GM23338 (cell line): ENCODE results near the gene ZNF100. TPM values are rescaled to one million over a fixed set of nuclear protein-coding genes. Genes with fewer than 3 reads are reported as not detected.

Source experiments
- ATAC-seq: fragments of 200-7000 bp; cut with Tn5 transposase; 3 replicates; pipeline ENCODE4 v1.9.1; 2020
- DNase-seq: peaks from one replicate; pipeline ENCODE4 v3.0.0-alpha.2; 2015; ENCODE audit warnings: low spot score
- H2AFZ ChIP-seq: fragments of 200-600 bp; sonication (generic); 2 replicates; pipeline ENCODE4 v1.8.0; 2016; ENCODE audit warnings: antibody characterized with exemption, mild to moderate bottlenecking, moderate library complexity
- H3F3A ChIP-seq: fragments of 200-600 bp; sonication (generic); replicated peaks from 2 replicates; pipeline ENCODE4 v1.8.0; 2017; ENCODE audit warnings: antibody characterized with exemption, mixed run types, low read depth
- H3K27ac ChIP-seq: fragments of 200-600 bp; sonication (generic); 2 replicates; pipeline ENCODE4 v1.6.1; 2016; ENCODE audit warnings: low read depth
- H3K27me3 ChIP-seq: fragments of 200-600 bp; sonication (generic); 2 replicates; pipeline ENCODE4 v1.8.0; 2016; ENCODE audit warnings: mild to moderate bottlenecking, mixed run types, moderate library complexity; ENCODE audit not compliant: insufficient read depth
- H3K36me3 ChIP-seq: fragments of 200-600 bp; sonication (generic); 2 replicates; pipeline ENCODE4 v1.8.0; 2016; ENCODE audit warnings: mild to moderate bottlenecking; ENCODE audit not compliant: insufficient read depth
- H3K4me1 ChIP-seq: fragments of 200-600 bp; sonication (generic); 2 replicates; pipeline ENCODE4 v1.8.0; 2016; ENCODE audit warnings: mild to moderate bottlenecking, moderate library complexity; ENCODE audit not compliant: insufficient read depth
- H3K4me2 ChIP-seq: fragments of 200-600 bp; sonication (generic); 2 replicates; pipeline ENCODE4 v1.7.1; 2017; ENCODE audit warnings: mixed run types
- H3K4me3 ChIP-seq: fragments of 200-600 bp; sonication (generic); 2 replicates; pipeline ENCODE4 v1.6.1; 2016; ENCODE audit warnings: mixed run types
- H3K79me2 ChIP-seq: fragments of 200-600 bp; sonication (generic); replicated peaks from 2 replicates; pipeline ENCODE4 v1.8.0; 2017; ENCODE audit warnings: mild to moderate bottlenecking; ENCODE audit not compliant: insufficient read depth
- H3K9me2 ChIP-seq: fragments of 200-600 bp; sonication (generic); 2 replicates; pipeline ENCODE4 v1.8.0; 2017; ENCODE audit not compliant: insufficient read depth
- H4K20me1 ChIP-seq: fragments of 200-600 bp; sonication (generic); replicated peaks from 2 replicates; pipeline ENCODE4 v1.8.0; 2017; ENCODE audit warnings: mild to moderate bottlenecking; ENCODE audit not compliant: insufficient read depth
- H3K27ac Mint-ChIP-seq: 2 replicates; pipeline ENCODE4 v1.8.0; 2020; ENCODE audit warnings: inconsistent platforms, mild to moderate bottlenecking, moderate library complexity, mixed read lengths
- H3K27me3 Mint-ChIP-seq: 3 replicates; pipeline ENCODE4 v1.8.0; 2022; ENCODE audit warnings: low read depth, mild to moderate bottlenecking, moderate library complexity, mixed read lengths, inconsistent platforms; ENCODE audit not compliant: insufficient read depth, poor library complexity
- H3K36me3 Mint-ChIP-seq: 3 replicates; pipeline ENCODE4 v1.8.0; 2021; ENCODE audit warnings: low read depth, mild to moderate bottlenecking, inconsistent platforms, moderate library complexity, mixed read lengths
- H3K4me1 Mint-ChIP-seq: 3 replicates; pipeline ENCODE4 v1.8.0; 2020; ENCODE audit warnings: mild to moderate bottlenecking, inconsistent platforms, mixed read lengths
- H3K4me3 Mint-ChIP-seq: 3 replicates; pipeline ENCODE4 v1.8.0; 2021; ENCODE audit warnings: moderate library complexity, mild to moderate bottlenecking, inconsistent platforms, mixed read lengths
- H3K9me3 Mint-ChIP-seq: 3 replicates; pipeline ENCODE4 v1.8.0; 2020; ENCODE audit warnings: moderate library complexity, mild to moderate bottlenecking, inconsistent platforms, mixed read lengths
- CREB1 ChIP-seq: fragments of 250-450 bp; sonication (Bioruptor Pico); IDR thresholded peaks from 2 replicates; pipeline ENCODE4 v1.5.0; 2020; ENCODE audit warnings: low read depth, mild to moderate bottlenecking, moderate library complexity
- CTCF ChIP-seq, 2 experiments: fragments of 200-600 bp in 1 of 2; sonication (generic) in 1 of 2; conservative IDR thresholded peaks; 2 replicates each; pipeline versions ENCODE4 v1.5.1 to v1.6.1; 2016 to 2017; ENCODE audit warnings: antibody characterized with exemption in 2 of 2, low read depth in 2 of 2, mild to moderate bottlenecking in 2 of 2, moderate library complexity in 1 of 2
- ETS1 ChIP-seq: IDR thresholded peaks from 2 replicates; pipeline ENCODE4 v1.6.1; 2016; ENCODE audit warnings: antibody characterized with exemption
- EZH2 ChIP-seq: fragments of 200-600 bp; sonication (generic); IDR thresholded peaks from one replicate; pipeline ENCODE4 v1.8.0; 2017; ENCODE audit warnings: antibody characterized with exemption, mild to moderate bottlenecking, low read depth; ENCODE audit not compliant: unreplicated experiment
- EZH2phosphoT487 ChIP-seq: fragments of 200-600 bp; sonication (generic); IDR thresholded peaks from one replicate; pipeline ENCODE4 v1.8.1; 2018; ENCODE audit warnings: antibody characterized with exemption; ENCODE audit not compliant: unreplicated experiment
- JUNB ChIP-seq: IDR thresholded peaks from one replicate; pipeline ENCODE4 v1.6.1; 2016; ENCODE audit warnings: antibody characterized with exemption; ENCODE audit not compliant: unreplicated experiment
- NANOG ChIP-seq: IDR thresholded peaks from 2 replicates; pipeline ENCODE4 v1.6.1; 2016; ENCODE audit warnings: antibody characterized with exemption, borderline replicate concordance
- POLR2AphosphoS5 ChIP-seq: IDR thresholded peaks from 2 replicates; pipeline ENCODE4 v1.6.1; 2016; ENCODE audit warnings: antibody characterized with exemption, low read depth
- REST ChIP-seq: IDR thresholded peaks from one replicate; pipeline ENCODE4 v1.6.1; 2018; ENCODE audit warnings: antibody characterized with exemption; ENCODE audit not compliant: unreplicated experiment
- STAT1 ChIP-seq: IDR thresholded peaks from one replicate; pipeline ENCODE4 v1.6.1; 2016; ENCODE audit warnings: antibody characterized with exemption; ENCODE audit not compliant: unreplicated experiment
- ZNF114 ChIP-seq: fragments of 250-450 bp; sonication (Bioruptor Pico); IDR thresholded peaks from 2 replicates; pipeline ENCODE4 v1.5.0; 2020; ENCODE audit warnings: mild to moderate bottlenecking, moderate library complexity
- ZNF331 ChIP-seq: fragments of 250-450 bp; sonication (Bioruptor Pico); IDR thresholded peaks from 2 replicates; pipeline ENCODE4 v1.5.0; 2020; ENCODE audit warnings: low read depth, mild to moderate bottlenecking, moderate library complexity
- ZNF462 ChIP-seq: fragments of 250-450 bp; sonication (Bioruptor Pico); IDR thresholded peaks from 2 replicates; pipeline ENCODE4 v1.5.0; 2020; ENCODE audit warnings: mild to moderate bottlenecking, moderate library complexity
- polyA plus RNA-seq: library from polyadenylated mRNA; unstranded; fragments of >200 nt; fragmentation: Nextera tagmentation; extraction: Ambion mirVana; gene quantifications from 2 replicates; pipeline ENCODE4 v1.2.1, GENCODE V29; 2016
- total RNA-seq: library from RNA; depleted of rRNA; stranded (reverse); fragments of >200 nt; shearing (Covaris generic); gene quantifications from 2 replicates; pipeline ENCODE4 v1.2.3, GENCODE V29; 2014

ZNF100 gene
- total and polyA plus RNA-seq, 2 experiments from 2014 or later: 10.0 to 25.1 TPM

GRCh38 chr19:21680671-21681070 is 86.7 kb downstream of the ZNF100 start:
- Mint-ChIP-seq H3K9me3 (peaks cover 40% of the 10 kb centered on the region), H3K36me3 (peaks cover 27% of the 10 kb centered on the region), H3K4me1 (peaks cover 6% of the 10 kb centered on the region; the same call in 1 of the 3 replicates), H3K27me3 (no peaks in the 10 kb centered on the region), H3K4me3 (no peak overlapping the region), H3K27ac (no peak overlapping the region)
- no peak for DNase-seq
- Histone ChIP-seq H3K27ac (no peak overlapping the region), H3K79me2 (no peaks in the 10 kb centered on the region), H2AFZ (0 out of 2 replicates have a peak overlapping the region, but pooled peaks have one; percentile 1), H3K4me2 (no peak overlapping the region), H3K4me3 (no peak overlapping the region), H3K4me1 (no peaks in the 10 kb centered on the region), H3F3A (no peaks in the 10 kb centered on the region), H3K9me2 (0 out of 2 replicates have a peak, but pooled peaks cover 3% of the 10 kb centered on the region), H4K20me1 (no peaks in the 10 kb centered on the region), H3K27me3 (no peaks in the 10 kb centered on the region), H3K36me3 (0 out of 2 replicates have a peak, but pooled peaks cover 8% of the 10 kb centered on the region)
- TF ChIP-seq CREB1 (no peak), ETS1 (no peak), NANOG (no peak), REST (no peak), EZH2 (no peak), JUNB (no peak), CTCF (conservative IDR thresholded peaks at IDR 0.05; ENCODE audit: low read depth in 2 of 2) (no peak), EZH2phosphoT487 (no peak), ZNF114 (CRISPR knock-in tag) (no peak), ZNF462 (CRISPR knock-in tag) (no peak), POLR2AphosphoS5 (no peak), STAT1 (no peak), ZNF331 (CRISPR knock-in tag) (no peak)
- no peak for ATAC-seq
